ENCODE results near the gene PSMA8.
"Not testable (repeated sequence)": the region's sequence is repeated elsewhere in the genome, so short reads cannot be mapped to it uniquely, and the experiment has no call there.

PSMA8 gene

GRCh38 chr18:26133652-26134051 is at the start of gene PSMA8:
PSMA8 (plus strand) TSS chr18:26133869; CDS start chr18:26133966, 97 bp downstream.
- ATAC-seq (peak; percentile 93), DNase-seq (peak; percentile 25 to 67)
- Mint-ChIP-seq H3K27me3 (no peaks in the 10 kb centered on the region), H3K4me3 (peak within 1 kb of the TSS; percentile 52 to 72), H3K4me1 (no peaks in the 10 kb centered on the region), H3K9me3 (no peaks in the 10 kb centered on the region), H3K27ac (peak within 1 kb of the TSS; percentile 76 to 86)

GRCh38 chr18:26085056-26085455 is 48.6 kb upstream of the PSMA8 start:
- DNase-seq (no peak), ATAC-seq (no peak)
- Mint-ChIP-seq H3K9me3 (no peaks in the 10 kb centered on the region), H3K4me3 (no peak overlapping the region), H3K4me1 (peaks cover 26% of the 10 kb centered on the region), H3K27me3 (no peaks in the 10 kb centered on the region), H3K27ac (no peak overlapping the region)

GRCh38 chr18:26086959-26087358 is 46.7 kb upstream of the PSMA8 start:
- Mint-ChIP-seq H3K9me3 (no peaks in the 10 kb centered on the region), H3K4me3 (peak overlapping the region in 1 of 2 donors; percentile 15), H3K4me1 (peaks cover 29% of the 10 kb centered on the region), H3K27me3 (no peaks in the 10 kb centered on the region), H3K27ac (no peak overlapping the region)
- DNase-seq, result no peak
- ATAC-seq, result no peak

- peaks cover 29% of the 10 kb centered on the region for H3K4me1 Mint-ChIP-seq
- H3K9me3 Mint-ChIP-seq, result no peaks in the 10 kb centered on the region
- no peak for DNase-seq
- no peaks in the 10 kb centered on the region for H3K27me3 Mint-ChIP-seq
- H3K27ac Mint-ChIP-seq, result no peak overlapping the region
- H3K4me3 Mint-ChIP-seq, result peak overlapping the region; percentile 87 to 93
- no peak for ATAC-seq
Measured at GRCh38 chr18:26088487-26088886, 45.2 kb upstream of the PSMA8 start.

- ATAC-seq (peak; percentile 10), DNase-seq (peak in 1 of 2 donors; percentile 75)
- Mint-ChIP-seq H3K4me1 (peaks cover 29% of the 10 kb centered on the region), H3K27ac (peak overlapping the region; percentile 78 to 97), H3K9me3 (no peaks in the 10 kb centered on the region), H3K4me3 (peak overlapping the region; percentile 87 to 93), H3K27me3 (no peaks in the 10 kb centered on the region)
Measured at GRCh38 chr18:26089293-26090129, 44.2 kb upstream of the PSMA8 start.

- no peaks in the 10 kb centered on the region for H3K9me3 Mint-ChIP-seq
- DNase-seq (peak; percentile 90 to 95), ATAC-seq (peak; percentile 87)
- H3K4me1 Mint-ChIP-seq, result peaks cover 29% of the 10 kb centered on the region
- H3K27me3 Mint-ChIP-seq, result no peaks in the 10 kb centered on the region
- peak within 1 kb of the TSS; percentile 97 to 99 for H3K27ac Mint-ChIP-seq
- H3K4me3 Mint-ChIP-seq, result peak within 1 kb of the TSS; percentile 87 to 93
Measured at GRCh38 chr18:26090130-26091046, 43.3 kb upstream of the PSMA8 start, which contains the start of gene SS18. SS18 (minus strand) TSS chr18:26090613; CDS start chr18:26090569, 44 bp downstream.

GRCh38 chr18:26091047-26091630 is 42.5 kb upstream of the PSMA8 start:
- Mint-ChIP-seq H3K27me3 (no peaks in the 10 kb centered on the region), H3K4me1 (peaks cover 29% of the 10 kb centered on the region), H3K4me3 (peak overlapping the region; percentile 87 to 93), H3K27ac (peak overlapping the region; percentile 97 to 99), H3K9me3 (no peaks in the 10 kb centered on the region)
- no peak for DNase-seq
- peak; percentile 60 for ATAC-seq

- no peak for DNase-seq
- Mint-ChIP-seq H3K27me3 (no peaks in the 10 kb centered on the region), H3K9me3 (no peaks in the 10 kb centered on the region), H3K4me3 (no peak overlapping the region), H3K4me1 (peaks cover 7% of the 10 kb centered on the region), H3K27ac (peak overlapping the region in 1 of 2 donors; percentile 74)
- ATAC-seq, result no peak
Measured at GRCh38 chr18:26096852-26097251, 36.8 kb upstream of the PSMA8 start.

- DNase-seq (no peak), ATAC-seq (no peak)
- Mint-ChIP-seq H3K4me3 (no peak overlapping the region), H3K27ac (no peak overlapping the region), H3K9me3 (no peaks in the 10 kb centered on the region), H3K4me1 (peaks cover 7% of the 10 kb centered on the region), H3K27me3 (no peaks in the 10 kb centered on the region)
Measured at GRCh38 chr18:26097563-26097962, 36.1 kb upstream of the PSMA8 start.

- H3K4me3 Mint-ChIP-seq, result no peak overlapping the region
- no peak overlapping the region for H3K27ac Mint-ChIP-seq
- no peaks in the 10 kb centered on the region for H3K27me3 Mint-ChIP-seq
- no peaks in the 10 kb centered on the region for H3K9me3 Mint-ChIP-seq
- ATAC-seq, result peak; percentile 75
- DNase-seq, result peak; percentile 21 to 38
- peaks cover 7% of the 10 kb centered on the region for H3K4me1 Mint-ChIP-seq
Measured at GRCh38 chr18:26103579-26103978, 30.1 kb upstream of the PSMA8 start.

GRCh38 chr18:26104035-26104434 is 29.6 kb upstream of the PSMA8 start:
- DNase-seq, result no peak
- no peak overlapping the region for H3K4me3 Mint-ChIP-seq
- H3K9me3 Mint-ChIP-seq, result no peaks in the 10 kb centered on the region
- H3K27ac Mint-ChIP-seq, result no peak overlapping the region
- H3K27me3 Mint-ChIP-seq, result no peaks in the 10 kb centered on the region
- H3K4me1 Mint-ChIP-seq, result peaks cover 7% of the 10 kb centered on the region
- ATAC-seq, result no peak

- Mint-ChIP-seq H3K4me3 (no peak overlapping the region), H3K27me3 (no peaks in the 10 kb centered on the region), H3K27ac (peak overlapping the region in 1 of 2 donors; percentile 6), H3K9me3 (peaks cover 12 to 18% of the 10 kb centered on the region in 2 donors), H3K4me1 (peaks cover 5% of the 10 kb centered on the region)
- ATAC-seq (no peak), DNase-seq (no peak)
Measured at GRCh38 chr18:26119246-26119645, 14.4 kb upstream of the PSMA8 start.

- ATAC-seq, result no peak
- Mint-ChIP-seq H3K27me3 (no peaks in the 10 kb centered on the region), H3K4me3 (no peak overlapping the region), H3K27ac (peak overlapping the region in 1 of 2 donors; percentile 29), H3K9me3 (peaks cover 12 to 18% of the 10 kb centered on the region in 2 donors), H3K4me1 (peaks cover 11% of the 10 kb centered on the region)
- no peak for DNase-seq
Measured at GRCh38 chr18:26121476-26121875, 12.2 kb upstream of the PSMA8 start.

- not testable (repeated sequence) for H3K27me3 Mint-ChIP-seq, H3K4me3 Mint-ChIP-seq, H3K27ac Mint-ChIP-seq, ATAC-seq, DNase-seq
- Mint-ChIP-seq H3K4me1 (peaks cover 10% of the 10 kb centered on the region), H3K9me3 (peaks cover 12 to 18% of the 10 kb centered on the region in 2 donors)
Measured at GRCh38 chr18:26121994-26122393, 11.7 kb upstream of the PSMA8 start.

GRCh38 chr18:26127786-26128185 is 5.9 kb upstream of the PSMA8 start:
- ATAC-seq, result no peak
- H3K4me3 Mint-ChIP-seq, result no peak overlapping the region
- H3K27me3 Mint-ChIP-seq, result no peaks in the 10 kb centered on the region
- no peak for DNase-seq
- no peak overlapping the region for H3K27ac Mint-ChIP-seq
- peaks cover 12 to 15% of the 10 kb centered on the region in 2 donors for H3K9me3 Mint-ChIP-seq
- peaks cover 6% of the 10 kb centered on the region for H3K4me1 Mint-ChIP-seq

Data from stimulated activated naive CD8-positive, alpha-beta T cell treated with anti-CD3 and anti-CD28 coated beads, Interleukin-15, amount 100 ng/mL, for 72 hours (primary cell).